Central memory CD8-positive, alpha-beta T cell (primary cell): ENCODE results near the gene DRC7.
"Not testable (repeated sequence)": the region's sequence is repeated elsewhere in the genome, so short reads cannot be mapped to it uniquely, and the experiment has no call there.

Source experiments
- ATAC-seq: fragments of 150-1000 bp; cut with Tn5 transposase; replicated peaks from 2 replicates; pipeline ENCODE4 v1.10.0; 2022; ENCODE audit warnings: mild to moderate bottlenecking, moderate FRiP score, moderate number of reproducible peaks; ENCODE audit not compliant: poor library complexity, severe bottlenecking; ENCODE audit errors: extremely low read depth
- DNase-seq, 2 donors: peaks; one replicate each; pipeline ENCODE4 v3.0.0; 2021; ENCODE audit warnings: low spot score in 2 of 2
- H3K27ac Mint-ChIP-seq: one replicate; pipeline ENCODE4 v1.8.0; 2022; ENCODE audit warnings: low read depth, mild to moderate bottlenecking, moderate library complexity, mixed read lengths
- H3K27me3 Mint-ChIP-seq: one replicate; pipeline ENCODE4 v1.8.0; 2022; ENCODE audit warnings: mixed read lengths
- H3K36me3 Mint-ChIP-seq: one replicate; pipeline ENCODE4 v1.8.0; 2022; ENCODE audit warnings: mild to moderate bottlenecking, moderate library complexity, mixed read lengths; ENCODE audit not compliant: insufficient read depth
- H3K4me1 Mint-ChIP-seq: one replicate; pipeline ENCODE4 v1.8.0; 2022; ENCODE audit warnings: mixed read lengths
- H3K4me3 Mint-ChIP-seq: one replicate; pipeline ENCODE4 v1.8.0; 2022; ENCODE audit warnings: mild to moderate bottlenecking, moderate library complexity, mixed read lengths
- H3K9me3 Mint-ChIP-seq: one replicate; pipeline ENCODE4 v1.8.0; 2022; ENCODE audit warnings: mixed read lengths

Gene DRC7

DNA sequence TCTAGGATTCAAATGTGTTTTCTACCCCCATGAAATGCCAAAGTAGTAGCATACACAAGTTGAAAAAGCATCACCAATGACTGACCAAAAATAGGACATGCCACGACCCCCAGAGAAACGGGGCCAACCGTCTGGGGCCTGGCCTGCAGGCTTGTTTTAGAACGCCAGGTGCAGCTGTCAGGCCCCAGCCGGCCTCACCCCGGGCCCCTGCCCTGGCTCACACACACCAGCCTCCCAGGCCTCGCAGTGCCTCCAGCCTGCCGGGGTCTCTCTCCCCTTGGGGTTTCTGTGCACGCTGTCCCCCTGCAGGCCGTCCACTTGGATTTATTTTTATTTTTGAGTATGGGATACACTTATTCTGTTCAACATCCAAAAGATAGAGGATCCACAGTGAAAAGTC is 48.9 kb downstream of the DRC7 start:
- no peak overlapping the region for H3K4me3 Mint-ChIP-seq
- H3K27me3 Mint-ChIP-seq = no peaks in the 10 kb centered on the region
- peaks cover 12% of the 10 kb centered on the region for H3K36me3 Mint-ChIP-seq
- no peaks in the 10 kb centered on the region for H3K4me1 Mint-ChIP-seq
- DNase-seq (no peak), ATAC-seq (no peak)
- no peak overlapping the region for H3K27ac Mint-ChIP-seq
- no peaks in the 10 kb centered on the region for H3K9me3 Mint-ChIP-seq

DNA sequence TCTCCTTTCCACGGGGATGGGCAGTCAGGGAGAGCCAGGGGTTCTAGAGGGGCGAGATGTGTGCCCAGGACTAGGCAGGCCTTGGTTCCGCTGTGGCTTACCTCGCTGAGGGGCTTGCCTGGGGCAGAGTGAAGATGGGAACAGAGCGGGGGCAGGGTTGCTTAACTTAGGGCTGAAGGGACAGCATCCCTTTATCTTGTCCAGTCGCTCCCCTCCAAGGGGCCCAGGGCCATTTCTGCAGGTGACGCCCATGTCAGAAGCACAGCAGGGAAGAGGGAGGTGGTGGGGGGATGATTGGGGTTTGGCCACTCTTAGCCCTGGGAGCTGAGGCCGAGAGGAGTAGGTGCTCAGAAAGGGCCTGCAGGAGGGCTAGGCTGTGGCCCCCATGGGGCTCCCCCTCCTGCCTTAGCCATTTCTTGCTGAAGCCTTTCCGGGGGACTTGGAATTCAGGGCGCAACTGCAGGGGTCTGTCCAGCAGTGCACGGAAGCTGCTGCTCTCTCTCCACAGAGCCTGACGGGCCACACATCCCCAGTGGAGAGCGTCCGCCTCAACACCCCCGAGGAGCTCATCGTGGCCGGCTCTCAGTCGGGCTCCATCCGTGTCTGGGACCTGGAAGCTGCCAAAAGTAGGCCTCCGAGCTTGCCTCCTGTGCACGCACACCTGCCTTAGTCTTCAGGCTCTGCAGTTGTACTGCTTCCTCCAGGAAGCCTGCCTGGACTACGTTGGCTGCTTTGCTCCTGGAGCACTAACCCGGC is 49.5 kb downstream of the DRC7 start:
- ATAC-seq (no peak), DNase-seq (no peak)
- Mint-ChIP-seq H3K27ac (no peak overlapping the region), H3K27me3 (no peaks in the 10 kb centered on the region), H3K4me1 (no peaks in the 10 kb centered on the region), H3K9me3 (no peaks in the 10 kb centered on the region), H3K4me3 (no peak overlapping the region), H3K36me3 (peaks cover 11% of the 10 kb centered on the region)

DNA sequence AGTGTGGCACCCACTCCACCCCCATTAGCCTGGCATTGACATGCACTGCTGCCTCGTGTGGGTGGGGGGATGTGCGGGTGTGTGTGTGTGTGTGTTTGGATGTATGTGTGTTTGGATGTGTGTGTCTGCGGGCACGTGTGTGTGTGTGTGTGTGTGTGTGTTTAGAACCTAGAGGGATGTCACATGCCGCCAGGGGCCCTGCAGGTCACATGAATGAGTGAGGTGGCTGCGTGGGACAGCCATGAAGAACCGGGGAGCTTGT is 50.0 kb downstream of the DRC7 start:
- H3K27me3 Mint-ChIP-seq = no peaks in the 10 kb centered on the region
- ATAC-seq (no peak), DNase-seq (no peak)
- peaks cover 11% of the 10 kb centered on the region for H3K36me3 Mint-ChIP-seq
- H3K27ac Mint-ChIP-seq = no peak overlapping the region
- no peak overlapping the region for H3K4me3 Mint-ChIP-seq
- H3K9me3 Mint-ChIP-seq = no peaks in the 10 kb centered on the region
- no peaks in the 10 kb centered on the region for H3K4me1 Mint-ChIP-seq

DNA sequence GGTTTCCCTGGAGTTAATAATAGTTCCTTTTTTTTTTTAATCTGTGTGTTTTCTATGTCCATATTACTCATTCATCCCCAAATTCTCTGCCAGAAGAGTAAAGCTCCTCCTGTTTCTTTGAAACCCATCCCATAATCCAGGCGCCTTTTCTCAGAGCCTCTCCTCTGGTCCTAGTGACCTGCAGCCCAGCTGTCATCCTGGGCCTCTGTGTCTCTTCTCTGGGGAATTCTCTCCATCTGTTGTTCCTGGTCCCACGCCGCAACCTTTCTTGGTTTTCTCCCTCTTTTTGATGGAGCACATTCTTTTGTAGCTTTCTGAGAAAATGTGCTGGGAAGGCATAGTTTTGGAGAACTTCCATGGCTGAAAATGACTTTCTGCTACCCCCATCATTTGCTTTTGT is 51.2 kb downstream of the DRC7 start:
- Mint-ChIP-seq H3K27me3 (no peaks in the 10 kb centered on the region), H3K27ac (no peak overlapping the region), H3K36me3 (peaks cover 12% of the 10 kb centered on the region), H3K9me3 (no peaks in the 10 kb centered on the region), H3K4me1 (peaks cover 6% of the 10 kb centered on the region), H3K4me3 (no peak overlapping the region)
- ATAC-seq (no peak), DNase-seq (no peak)

DNA sequence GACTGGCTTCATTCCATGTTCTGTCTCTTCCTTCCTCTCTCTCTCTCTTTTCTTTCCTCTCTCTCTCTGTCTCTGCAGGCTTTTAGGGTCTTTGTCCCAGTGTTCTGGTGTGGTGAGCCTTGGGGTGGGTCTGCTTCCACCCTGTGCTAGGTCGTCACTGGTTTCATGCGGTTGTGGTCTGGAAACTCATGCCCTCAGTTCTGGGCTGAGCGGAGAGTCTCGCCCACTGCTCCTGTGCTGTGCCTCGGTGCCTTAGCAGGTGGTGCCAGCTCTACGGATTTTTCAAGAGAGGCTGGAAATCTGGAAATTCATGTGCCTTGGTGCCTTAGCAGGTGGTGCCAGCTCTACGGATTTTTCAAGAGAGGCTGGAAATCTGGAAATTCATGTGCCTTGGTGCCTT is 51.7 kb downstream of the DRC7 start:
- not testable (repeated sequence) for H3K27ac Mint-ChIP-seq, H3K27me3 Mint-ChIP-seq, H3K9me3 Mint-ChIP-seq, DNase-seq, H3K4me1 Mint-ChIP-seq, ATAC-seq, H3K4me3 Mint-ChIP-seq
- peaks cover 13% of the 10 kb centered on the region for H3K36me3 Mint-ChIP-seq

DNA sequence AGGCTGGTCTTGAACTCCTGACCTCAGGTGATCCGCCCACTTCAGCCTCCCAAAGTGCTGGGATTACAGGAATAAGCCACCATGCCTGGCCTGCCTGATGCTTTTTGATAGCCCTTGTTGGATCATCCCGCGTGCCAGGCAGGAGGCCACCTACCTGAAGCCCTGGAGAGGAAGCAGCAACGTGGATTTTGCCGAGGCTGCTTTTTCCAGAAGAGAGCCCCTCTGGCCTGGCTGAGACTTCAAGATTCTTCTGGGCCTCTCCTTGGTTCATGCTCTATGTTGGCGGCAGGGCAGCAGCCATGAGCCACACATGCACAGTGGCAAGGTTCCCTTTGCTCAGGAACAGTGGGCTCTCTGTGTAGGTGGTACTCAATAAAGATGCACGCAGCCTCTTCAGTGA is 52.5 kb downstream of the DRC7 start:
- Mint-ChIP-seq H3K27ac (no peak overlapping the region), H3K36me3 (peaks cover 13% of the 10 kb centered on the region), H3K4me3 (no peak overlapping the region), H3K4me1 (peaks cover 6% of the 10 kb centered on the region), H3K9me3 (no peaks in the 10 kb centered on the region), H3K27me3 (no peaks in the 10 kb centered on the region)
- no peak for DNase-seq
- no peak for ATAC-seq

DNA sequence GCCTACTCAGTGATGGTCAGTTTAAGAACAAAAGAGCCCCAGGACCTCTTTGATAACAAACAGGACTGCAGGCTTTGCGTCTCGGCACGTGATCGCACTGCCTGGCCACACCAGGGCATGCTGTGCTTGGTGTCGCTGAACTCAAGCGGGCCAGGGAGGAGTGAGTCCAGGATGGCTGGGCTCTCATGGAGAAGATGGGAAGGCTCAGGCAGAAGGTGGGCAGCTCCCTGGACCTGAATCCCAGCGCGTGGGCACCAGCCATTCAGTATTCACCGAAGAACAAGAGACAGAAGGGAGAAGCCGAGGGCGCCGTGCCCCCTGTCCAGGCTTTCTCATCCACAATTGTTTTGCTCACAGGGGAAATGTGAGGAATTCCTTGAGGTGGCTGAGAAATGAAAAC is 52.9 kb downstream of the DRC7 start:
- no peak for DNase-seq
- no peak for ATAC-seq
- H3K36me3 Mint-ChIP-seq = peaks cover 13% of the 10 kb centered on the region
- no peak overlapping the region for H3K27ac Mint-ChIP-seq
- H3K27me3 Mint-ChIP-seq = no peaks in the 10 kb centered on the region
- H3K4me3 Mint-ChIP-seq = no peak overlapping the region
- peaks cover 6% of the 10 kb centered on the region for H3K4me1 Mint-ChIP-seq
- no peaks in the 10 kb centered on the region for H3K9me3 Mint-ChIP-seq

DNA sequence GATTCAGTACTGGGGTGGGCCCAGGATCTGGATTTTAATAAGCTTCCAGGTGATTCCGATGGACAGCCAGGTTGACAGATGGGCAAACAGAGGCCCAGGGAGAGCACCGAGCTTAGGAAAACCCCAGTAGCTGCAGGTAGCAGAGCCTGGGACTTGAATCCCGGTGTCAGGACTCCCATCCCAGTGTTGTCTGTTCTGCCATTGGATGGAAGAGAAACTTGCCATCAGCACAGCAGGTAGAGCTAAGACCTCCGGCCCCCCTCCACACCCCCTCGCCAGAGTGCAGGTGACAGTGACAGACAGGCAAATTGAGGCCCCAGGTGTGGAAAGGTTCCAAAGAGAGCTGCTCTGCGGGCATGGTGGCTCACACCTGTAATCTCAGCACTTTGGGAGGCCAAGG is 53.4 kb downstream of the DRC7 start:
- no peak for ATAC-seq
- peaks cover 6% of the 10 kb centered on the region for H3K4me1 Mint-ChIP-seq
- H3K9me3 Mint-ChIP-seq = no peaks in the 10 kb centered on the region
- no peaks in the 10 kb centered on the region for H3K27me3 Mint-ChIP-seq
- no peak overlapping the region for H3K4me3 Mint-ChIP-seq
- DNase-seq = no peak
- peaks cover 12% of the 10 kb centered on the region for H3K36me3 Mint-ChIP-seq
- H3K27ac Mint-ChIP-seq = no peak overlapping the region

DNA sequence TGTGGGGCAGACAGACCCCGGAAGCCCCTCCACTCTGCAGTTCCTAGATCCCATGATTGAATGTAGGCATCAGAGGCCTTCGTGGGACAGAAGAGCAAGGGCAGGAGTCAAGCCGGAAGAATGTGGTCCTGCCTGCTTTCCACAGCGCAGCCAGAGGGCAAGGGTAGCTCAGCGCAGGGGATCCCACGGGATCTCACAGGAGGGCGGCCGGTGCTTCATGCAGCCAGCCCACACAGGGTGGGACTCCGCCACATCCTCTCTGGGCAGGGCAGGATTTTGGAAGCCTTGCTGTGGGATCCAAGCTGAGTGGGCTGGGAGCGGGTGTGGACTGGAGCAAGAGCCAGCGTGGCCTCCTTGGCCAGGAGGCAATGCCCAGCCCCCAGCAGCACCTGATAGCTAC is 54.0 kb downstream of the DRC7 start:
- ATAC-seq (no peak), DNase-seq (no peak)
- no peak overlapping the region for H3K4me3 Mint-ChIP-seq
- no peaks in the 10 kb centered on the region for H3K9me3 Mint-ChIP-seq
- H3K36me3 Mint-ChIP-seq = peaks cover 11% of the 10 kb centered on the region
- H3K27me3 Mint-ChIP-seq = no peaks in the 10 kb centered on the region
- H3K4me1 Mint-ChIP-seq = peaks cover 6% of the 10 kb centered on the region
- H3K27ac Mint-ChIP-seq = no peak overlapping the region

DNA sequence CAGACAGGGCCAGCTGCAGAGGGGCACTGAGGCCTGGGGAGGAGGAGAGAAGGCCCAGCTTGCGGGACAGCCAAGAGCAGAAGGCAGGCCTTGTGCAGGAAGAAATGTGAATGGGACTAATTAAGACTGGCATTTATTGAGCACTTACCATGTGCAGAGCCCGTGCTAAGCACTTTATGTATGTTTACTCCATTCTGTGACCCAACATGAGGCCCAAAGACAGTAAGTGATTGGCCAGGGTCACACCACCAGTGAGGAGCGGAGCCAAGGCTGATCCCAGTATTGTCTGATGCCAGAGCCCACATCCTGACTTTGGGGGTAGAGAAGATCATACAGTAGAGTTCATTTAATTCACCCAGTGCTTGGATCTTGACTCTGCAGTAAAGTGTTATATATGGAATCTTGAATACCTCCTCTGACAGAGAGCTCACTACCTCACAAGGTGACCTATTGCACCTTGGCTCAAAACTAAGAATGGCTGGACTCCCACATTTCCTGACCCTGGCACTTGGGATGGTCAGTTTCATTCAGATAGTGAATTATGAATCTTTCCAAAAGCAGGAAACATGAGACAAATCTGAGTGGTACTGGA is 54.6 kb downstream of the DRC7 start:
- H3K4me3 Mint-ChIP-seq = no peak overlapping the region
- H3K27ac Mint-ChIP-seq = no peak overlapping the region
- H3K36me3 Mint-ChIP-seq = peaks cover 11% of the 10 kb centered on the region

DNA sequence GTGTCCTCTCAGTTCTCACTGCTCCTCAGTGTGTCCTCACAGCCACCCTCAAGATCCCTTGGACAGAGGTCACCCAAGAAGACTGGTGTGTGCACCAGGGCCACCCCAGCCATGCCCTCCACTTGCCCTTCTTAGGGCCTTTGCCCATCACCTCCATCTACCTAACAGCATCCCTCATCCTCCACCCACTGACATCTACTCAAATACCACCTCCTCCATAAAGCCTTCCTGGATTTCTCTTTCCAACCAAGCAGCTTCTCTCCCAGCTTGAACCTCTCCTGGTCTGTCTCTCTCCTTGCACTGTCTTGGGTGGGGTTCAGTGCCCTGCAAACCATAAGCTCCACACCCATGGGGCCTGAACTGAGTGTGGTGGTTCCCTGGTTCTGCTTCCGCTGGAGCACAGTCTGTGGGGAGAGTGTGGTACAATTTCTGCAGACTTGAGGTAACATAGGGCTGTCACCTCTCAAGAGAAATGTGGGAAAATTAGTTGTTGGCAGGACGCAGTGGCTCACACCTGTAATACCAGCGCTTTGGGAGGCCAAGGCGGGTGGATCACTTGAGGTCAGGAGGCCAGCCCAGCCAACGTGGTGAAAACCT is 55.3 kb downstream of the DRC7 start:
- H3K27me3 Mint-ChIP-seq = no peaks in the 10 kb centered on the region
- H3K36me3 Mint-ChIP-seq = peaks cover 10% of the 10 kb centered on the region
- no peak for DNase-seq
- peaks cover 6% of the 10 kb centered on the region for H3K4me1 Mint-ChIP-seq
- peak; percentile 54 for ATAC-seq
- H3K27ac Mint-ChIP-seq = no peak overlapping the region
- no peak overlapping the region for H3K4me3 Mint-ChIP-seq
- no peaks in the 10 kb centered on the region for H3K9me3 Mint-ChIP-seq

More for the DNA sequence above, 54.6 kb downstream of the DRC7 start:
- Mint-ChIP-seq H3K9me3 (no peaks in the 10 kb centered on the region), H3K27me3 (no peaks in the 10 kb centered on the region), H3K4me1 (peaks cover 6% of the 10 kb centered on the region)
- ATAC-seq = no peak
- DNase-seq = no peak

DNA sequence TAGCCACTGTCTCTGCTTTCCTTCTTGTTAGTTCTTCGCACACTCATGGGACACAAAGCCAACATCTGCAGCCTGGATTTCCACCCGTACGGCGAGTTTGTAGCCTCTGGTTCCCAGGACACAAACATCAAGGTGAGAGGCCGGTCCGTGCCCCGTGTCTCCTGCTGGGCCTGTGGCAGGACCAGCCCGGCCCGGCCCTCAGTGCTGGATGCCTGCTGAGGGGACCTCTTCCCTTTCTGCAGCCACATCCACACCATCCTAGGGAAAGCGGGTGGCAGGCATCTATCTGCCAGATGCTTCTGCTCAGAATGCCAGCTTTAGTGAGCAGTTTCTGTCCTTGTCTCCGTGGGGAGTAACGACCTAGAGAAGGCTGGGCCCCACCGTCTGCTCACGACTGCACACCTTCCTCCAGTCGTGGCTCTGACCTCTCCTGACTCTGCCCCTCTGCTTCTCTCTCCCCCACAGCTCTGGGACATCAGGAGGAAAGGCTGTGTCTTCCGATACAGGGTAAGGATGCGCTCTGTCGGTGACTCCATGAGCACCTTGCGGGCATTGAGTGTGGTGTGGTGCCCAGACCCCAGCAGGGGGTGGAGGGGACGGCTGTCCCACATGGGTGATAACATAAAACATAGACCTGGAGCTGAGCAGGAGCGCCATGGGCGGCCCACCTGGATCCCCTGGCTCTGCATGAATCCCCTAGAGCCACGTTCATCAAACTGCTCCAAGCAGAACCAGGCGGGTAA is 56.4 kb downstream of the DRC7 start:
- no peaks in the 10 kb centered on the region for H3K9me3 Mint-ChIP-seq
- ATAC-seq (no peak), DNase-seq (no peak)
- H3K27ac Mint-ChIP-seq = peak overlapping the region; percentile 35
- H3K36me3 Mint-ChIP-seq = peaks cover 5% of the 10 kb centered on the region
- H3K4me3 Mint-ChIP-seq = no peak overlapping the region
- H3K4me1 Mint-ChIP-seq = peaks cover 6% of the 10 kb centered on the region
- no peaks in the 10 kb centered on the region for H3K27me3 Mint-ChIP-seq
